HepG2 (cell line): ENCODE data around the gene ELP5. TPM values are rescaled to one million over a fixed set of nuclear protein-coding genes. Genes with fewer than 3 reads are reported as not detected.

Source experiments
- ATAC-seq: fragments of 200-7000 bp; cut with Tn5 transposase; 3 replicates; pipeline ENCODE4 v1.9.1; 2020; ENCODE audit warnings: mild to moderate bottlenecking, moderate library complexity
- BruUV-seq: library from RNA; stranded (reverse); fragments of 400-500 nt; replicated peaks from 2 replicates; lab custom pipeline; 2021; lab: Mats Ljungman, UMichigan
- CTCF ChIA-PET: fragments of 300-600 bp; formaldehyde crosslinking; extraction: SDS; loops from one replicate; lab custom pipeline; 2021; ENCODE audit warnings: low total read pairs, inconsistent platforms, low intra/inter-chr PET ratio; lab: Yijun Ruan, JAX
- POLR2A ChIA-PET: fragments of 350-600 bp; sonication (Branson Sonifier 250); formaldehyde crosslinking; loops from one replicate; lab custom pipeline; 2020; ENCODE audit warnings: antibody characterized with exemption, inconsistent platforms; lab: Yijun Ruan, JAX
- DNase-seq: peaks from one replicate; pipeline ENCODE4 v3.0.0-alpha.2; 2015; ENCODE audit warnings: low spot score
- FAIRE-seq: peaks from 3 replicates; lab custom pipeline; 2011; peaks lifted over from hg19 to GRCh38; lab: Jason Lieb, UNC
- H2AFZ ChIP-seq: one replicate; pipeline ENCODE4 v1.6.1; 2011; ENCODE audit warnings: low read length, inconsistent platforms
- H3K27ac ChIP-seq: fragments of 300-600 bp; 3 replicates; pipeline ENCODE4 v1.8.0; 2011; ENCODE audit warnings: mixed run types, mild to moderate bottlenecking, mixed read lengths, low read length, inconsistent platforms; ENCODE audit not compliant: insufficient read depth; ENCODE audit errors: extremely low read length
- H3K27me3 ChIP-seq, 2 experiments: fragments of 200-600 bp in 1 of 2; 2 replicates in 1 of 2; 3 replicates in 1 of 2; pipeline versions ENCODE4 v1.6.0 to v1.8.0; 2011; ENCODE audit warnings: low read length in 2 of 2, mild to moderate bottlenecking in 2 of 2, moderate library complexity in 2 of 2, inconsistent platforms in 1 of 2; ENCODE audit not compliant: insufficient read depth in 2 of 2, control insufficient read depth in 1 of 2
- H3K36me3 ChIP-seq, 2 experiments: fragments of 200-600 bp in 1 of 2; replicated peaks in 1 of 2; 2 replicates in 1 of 2; 3 replicates in 1 of 2; pipeline versions ENCODE4 v1.5.1 to v1.8.0; 2011; ENCODE audit warnings: low read length in 2 of 2, inconsistent platforms in 1 of 2; ENCODE audit not compliant: insufficient read depth in 2 of 2, control insufficient read depth in 1 of 2
- H3K4me1 ChIP-seq: 2 replicates; pipeline ENCODE4 v1.5.1; 2012; ENCODE audit warnings: low read length, inconsistent platforms; ENCODE audit not compliant: insufficient read depth
- H3K4me2 ChIP-seq: 2 replicates; pipeline ENCODE4 v1.6.0; 2011; ENCODE audit warnings: low read depth, low read length, inconsistent platforms
- H3K4me3 ChIP-seq, 3 experiments: fragments of 200-600 bp in 1 of 3; sonication (generic), shearing (Covaris generic) in 1 of 3; replicated peaks in 1 of 3; 2 replicates each; pipeline ENCODE4 v1.5.1; 2011 to 2016; ENCODE audit warnings: low read length in 3 of 3, inconsistent platforms in 2 of 3, low read depth in 2 of 3, mild to moderate bottlenecking in 2 of 3, control low read depth in 1 of 3, mixed read lengths in 1 of 3; ENCODE audit not compliant: insufficient read depth in 1 of 3
- H3K79me2 ChIP-seq: one replicate; pipeline ENCODE4 v1.6.1; 2011; ENCODE audit warnings: low read length, inconsistent platforms; ENCODE audit not compliant: insufficient read depth
- H3K9ac ChIP-seq: 2 replicates; pipeline ENCODE4 v1.6.0; 2011; ENCODE audit warnings: mild to moderate bottlenecking, low read depth, low read length, inconsistent platforms; ENCODE audit not compliant: insufficient read depth
- H3K9me3 ChIP-seq: 2 replicates; pipeline ENCODE4 v1.5.1; 2012; ENCODE audit warnings: mild to moderate bottlenecking, low read length
- H4K20me1 ChIP-seq: 2 replicates; pipeline ENCODE4 v1.6.0; 2011; ENCODE audit warnings: inconsistent platforms, mild to moderate bottlenecking, low read length, moderate library complexity; ENCODE audit not compliant: insufficient read depth
- AGO1 ChIP-seq: fragments of 200-400 bp; formaldehyde crosslinking; IDR thresholded peaks from 2 replicates; pipeline ENCODE4 v1.6.1; 2017; ENCODE audit warnings: mild to moderate bottlenecking, low read depth, low read length, moderate library complexity; ENCODE audit not compliant: poor library complexity, severe bottlenecking
- ZNF570 ChIP-seq: sonication (generic); formaldehyde crosslinking; IDR thresholded peaks from 2 replicates; pipeline ENCODE4 v1.4.0; 2020; ENCODE audit warnings: mild to moderate bottlenecking, missing genetic modification reagents, borderline replicate concordance
- ZNF609 ChIP-seq: sonication (generic); formaldehyde crosslinking; IDR thresholded peaks from 2 replicates; pipeline ENCODE4 v1.4.0; 2020; ENCODE audit warnings: mild to moderate bottlenecking, missing genetic modification reagents, borderline replicate concordance
- WGBS: methylation state at CpG from one replicate; pipeline ENCODE4 v1.1.6; 2017; ENCODE audit warnings: low lambda C conversion rate; 5-methylcytosine and 5-hydroxymethylcytosine counted together
- in situ Hi-C: cut with HindIII; loops from 2 replicates; pipeline ENCODE4 v1.10.0; 2017; ENCODE audit warnings: low pct_unique_long_range_greater_than_20kb; ENCODE audit not compliant: extremely low pct_ligation_motif_present
- intact Hi-C: fragments of 100-400 bp; cut with micrococcal nuclease; formaldehyde crosslinking; loops from one replicate; pipeline ENCODE4 v1.10.0; 2022; ENCODE audit not compliant: unreplicated experiment
- polyA plus RNA-seq, 8 experiments: library from polyadenylated mRNA; depleted of rRNA in 3 of 8; stranded (reverse) in 7 of 8; unstranded in 1 of 8; fragments of >200 nt; fragmentation: Illumina TruSeq in 4 of 8; extraction: Trizol in 4 of 8; gene quantifications; 2 replicates each; pipeline versions ENCODE4 v1.2.1 to v1.2.3, GENCODE V29; 2011 to 2016; ENCODE audit warnings: low read depth in 4 of 8, missing spikeins in 1 of 8, mixed read lengths in 1 of 8; ENCODE audit not compliant: insufficient read depth in 1 of 8
- total RNA-seq, 5 experiments: library from RNA; depleted of rRNA; stranded (reverse); fragments of >200 nt; fragmentation: Illumina TruSeq; extraction: Trizol; gene quantifications; 2 replicates each; pipeline ENCODE4 v1.2.3, GENCODE V29; 2016; ENCODE audit warnings: low read depth in 1 of 5

ELP5 gene
- total and polyA plus RNA-seq, 2 of the 13 experiments (the other 11 are each of a cell fraction or from before 2014, with no cell fraction given) = 67.6 to 69.8 TPM

DNA sequence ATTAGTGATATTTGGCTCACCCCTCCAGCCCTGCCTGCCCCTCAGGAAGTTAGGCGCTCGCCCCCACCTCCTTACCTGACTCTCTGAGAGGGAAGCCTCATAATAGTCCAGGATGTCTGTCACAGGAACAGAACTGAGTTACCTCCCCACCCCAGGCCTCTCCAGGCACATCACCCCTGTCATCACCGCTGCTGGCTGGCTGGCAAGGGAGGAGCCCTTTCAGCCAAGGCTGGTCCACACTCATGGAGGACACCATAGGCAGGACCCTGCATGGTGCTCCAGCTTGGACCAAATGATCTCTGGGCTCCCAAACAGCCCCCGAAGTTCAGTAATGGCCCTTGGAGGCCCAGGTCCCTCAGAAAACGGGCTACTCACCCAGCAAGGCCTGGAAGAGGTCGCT is 33.8 kb upstream of the ELP5 start:
- intact Hi-C loops (no loop called here), in situ Hi-C loops (loop anchor here (5.0 kb wide), 1 partner anchor 41 kb away; the partner anchor contains the start of gene ASGR1)
- WGBS = 46% methylated on average over 2 of the region's 6 CpGs
- TF ChIP-seq ZNF570 (CRISPR knock-in tag) = no peak
- 0 out of 2 replicates have a peak, but pooled peaks have one; percentile 10 for TF ChIP-seq ZNF609 (CRISPR knock-in tag)
- peak; percentile 31 for TF ChIP-seq AGO1
- CTCF ChIA-PET = no interaction called here
- Histone ChIP-seq H3K27me3 (peaks cover 0 to 4% of the 10 kb centered on the region in 2 experiments; a peak in 2 of 5 replicates), H3K9ac (no peak overlapping the region), H3K4me2 (peak overlapping the region; percentile 99), H3K4me3 (peak overlapping the region in 1 of 3 experiments; percentile 90; a peak in 1 of 6 replicates), H3K27ac (no peak overlapping the region), H4K20me1 (peaks cover 10% of the 10 kb centered on the region; the same call in 1 of the 2 replicates), H3K79me2 (peaks cover 14% of the 10 kb centered on the region), H3K9me3 (no peaks in the 10 kb centered on the region), H3K36me3 (peaks cover 5 to 23% of the 10 kb centered on the region in 2 experiments; a peak in 4 of 5 replicates), H2AFZ (no peak overlapping the region), H3K4me1 (peaks cover 75% of the 10 kb centered on the region)
- ATAC-seq = no peak
- DNase-seq = no peak
- BruUV-seq = no TSS peak
- POLR2A ChIA-PET = interaction anchor here (1.7 to 4.3 kb wide), 2 partner anchors 16 to 40 kb away, joined by 5 to 76 read pairs; partner anchors contain the start of genes ASGR1 and DVL2
- FAIRE-seq = no peak
